SK-N-MC (cell line): ENCODE results near the gene DGLUCY.
"Not testable (repeated sequence)": the region's sequence is repeated elsewhere in the genome, so short reads cannot be mapped to it uniquely, and the experiment has no call there.

Source experiments
- DNase-seq: peaks from one replicate; pipeline ENCODE4 v3.0.0-alpha.2; 2011; ENCODE audit warnings: low read depth, low spot score
- H3K27ac ChIP-seq: fragments of 200-600 bp; sonication (generic); 2 replicates; pipeline ENCODE4 v1.5.1; 2016; ENCODE audit warnings: mixed run types
- H3K36me3 ChIP-seq: fragments of 200-600 bp; sonication (generic); 2 replicates; pipeline ENCODE4 v1.6.1; 2017; ENCODE audit warnings: antibody characterized with exemption, low read length, mixed read lengths; ENCODE audit not compliant: insufficient read depth
- H3K4me3 ChIP-seq: fragments of 200-600 bp; sonication (generic); 2 replicates; pipeline ENCODE4 v1.5.1; 2016
- H3K9ac ChIP-seq: fragments of 200-600 bp; sonication (generic); 2 replicates; pipeline ENCODE4 v1.8.0; 2017; ENCODE audit warnings: mixed run types, mixed read lengths; ENCODE audit not compliant: insufficient read length
- H3K9me3 ChIP-seq: fragments of 200-600 bp; sonication (generic); 2 replicates; pipeline ENCODE4 v1.6.1; 2017; ENCODE audit warnings: low read depth, mild to moderate bottlenecking, antibody characterized with exemption, low read length, moderate library complexity, mixed read lengths
- EZH2 ChIP-seq: fragments of 200-600 bp; sonication (generic); IDR thresholded peaks from one replicate; pipeline ENCODE4 v1.6.1; 2017; ENCODE audit warnings: antibody characterized with exemption
- FOXP2 ChIP-seq: optimal IDR thresholded peaks from 2 replicates; pipeline ENCODE3; 2011; ENCODE audit warnings: mild to moderate bottlenecking, moderate library complexity; ENCODE audit not compliant: insufficient read depth; ENCODE audit errors: extremely low read length, control extremely low read depth
- POLR2AphosphoS5 ChIP-seq: IDR thresholded peaks from 2 replicates; pipeline ENCODE4 v1.6.1; 2012; ENCODE audit warnings: mild to moderate bottlenecking, low read depth, low read length, borderline replicate concordance

The DGLUCY gene

GRCh38 chr14:91115986-91116770, 2.3 kb downstream of the DGLUCY start:
- H3K36me3 ChIP-seq: no peaks in the 10 kb centered on the region
- TF ChIP-seq EZH2: no peak
- TF ChIP-seq POLR2AphosphoS5: no peak
- TF ChIP-seq FOXP2: no peak
- H3K9ac ChIP-seq: no peak overlapping the region
- no peaks in the 10 kb centered on the region for H3K9me3 ChIP-seq
- DNase-seq: peak; percentile 97
- H3K4me3 ChIP-seq: peak overlapping the region; percentile 23; the same call in 1 of the 2 replicates
- H3K27ac ChIP-seq: peak overlapping the region; percentile 18; the same call in 1 of the 2 replicates

DNA sequence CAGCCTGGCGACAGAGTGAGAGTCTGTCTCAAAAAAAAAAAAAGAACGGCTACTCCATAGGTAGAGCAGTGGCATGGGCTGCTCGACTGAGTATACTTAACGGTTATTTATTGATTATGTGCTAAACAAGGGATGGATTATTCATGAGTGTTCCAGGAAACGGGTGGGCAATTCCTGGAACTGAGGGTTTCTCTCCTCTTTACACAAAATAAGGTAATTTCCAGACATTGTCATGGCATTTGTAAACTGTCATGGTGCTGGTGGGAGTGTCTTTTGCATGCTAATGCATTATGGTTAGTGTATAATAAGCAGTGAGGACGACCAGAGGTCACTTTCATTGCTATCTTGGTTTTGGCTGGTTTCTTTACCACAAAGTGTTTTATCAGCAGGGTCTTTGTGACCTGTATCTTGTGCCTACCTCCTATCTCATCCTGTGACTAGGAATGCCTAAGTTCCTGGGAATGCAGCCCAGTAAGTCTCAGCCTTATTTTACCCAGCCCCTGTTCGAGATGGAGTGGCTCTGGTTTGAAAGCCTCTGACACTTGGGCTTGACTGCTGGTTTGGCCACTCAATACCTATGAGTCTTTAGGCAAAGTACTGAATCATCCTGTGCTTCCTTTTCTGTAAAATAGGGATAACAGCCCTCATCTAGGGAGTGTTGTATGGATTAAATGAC, 3.2 kb downstream of the DGLUCY start:
- no peak overlapping the region for H3K4me3 ChIP-seq

DNA sequence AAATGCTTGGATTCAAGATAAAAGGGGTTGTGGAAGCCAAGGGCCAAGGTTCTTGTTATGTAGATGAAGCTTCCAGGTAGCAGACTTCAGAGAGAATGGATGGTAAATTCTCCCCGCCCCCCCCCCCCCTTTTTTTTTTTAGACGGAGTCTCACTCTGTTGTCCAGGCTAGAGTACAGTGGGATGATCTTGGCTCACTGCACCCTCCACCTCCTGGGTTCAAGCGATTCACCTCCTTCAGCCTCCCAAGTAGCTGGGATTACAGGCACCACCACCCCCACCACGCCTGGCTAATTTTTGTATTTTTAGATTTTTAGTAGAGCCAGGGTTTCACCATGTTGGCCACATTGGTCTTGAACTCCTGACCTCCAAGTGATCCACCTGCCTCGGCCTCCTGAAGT, 4.1 kb downstream of the DGLUCY start:
- TF ChIP-seq FOXP2 (no peak), POLR2AphosphoS5 (no peak), EZH2 (no peak)
- H3K4me3 ChIP-seq: no peak overlapping the region
- H3K27ac ChIP-seq: no peak overlapping the region

More for the DNA sequence above, 3.2 kb downstream of the DGLUCY start:
- no peak for DNase-seq
- Histone ChIP-seq H3K36me3 (no peaks in the 10 kb centered on the region), H3K9me3 (no peaks in the 10 kb centered on the region), H3K27ac (no peak overlapping the region), H3K9ac (no peak overlapping the region)
- no peak for TF ChIP-seq FOXP2
- no peak for TF ChIP-seq EZH2
- TF ChIP-seq POLR2AphosphoS5: no peak

DNA sequence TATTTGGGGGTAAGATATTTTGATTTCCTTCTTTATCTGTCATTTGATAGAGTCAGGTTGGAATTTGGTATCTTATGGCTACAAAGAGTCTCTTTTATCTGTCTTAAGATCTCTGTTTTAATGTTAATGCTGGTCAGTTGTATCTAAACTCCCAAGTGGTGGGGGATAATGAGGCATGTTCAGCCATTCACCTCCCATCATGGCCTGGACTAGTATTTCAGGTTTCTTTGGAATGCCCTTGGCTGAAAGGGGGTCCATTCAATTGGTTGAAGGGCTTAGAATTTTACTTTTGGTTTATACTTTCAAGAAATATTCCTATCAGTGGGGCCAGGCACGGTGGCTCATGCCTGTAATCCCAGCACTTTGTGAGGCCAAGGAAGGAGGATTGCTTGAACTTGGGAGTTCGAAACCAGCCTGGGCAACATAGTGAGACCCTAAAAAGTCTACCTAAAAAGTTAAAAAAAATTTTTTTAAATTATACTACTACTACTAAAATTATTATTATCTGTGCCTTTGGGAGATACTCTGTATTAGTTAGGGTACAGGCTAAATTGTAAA, 4.7 kb downstream of the DGLUCY start:
- no peak for TF ChIP-seq FOXP2
- no peak for TF ChIP-seq EZH2
- no peak for TF ChIP-seq POLR2AphosphoS5
- Histone ChIP-seq H3K9me3 (no peaks in the 10 kb centered on the region), H3K36me3 (no peaks in the 10 kb centered on the region), H3K4me3 (no peak overlapping the region), H3K27ac (no peak overlapping the region), H3K9ac (no peak overlapping the region)
- DNase-seq: no peak

More for the DNA sequence above, 4.1 kb downstream of the DGLUCY start:
- DNase-seq: no peak
- no peaks in the 10 kb centered on the region for H3K36me3 ChIP-seq
- no peak overlapping the region for H3K9ac ChIP-seq
- H3K9me3 ChIP-seq: no peaks in the 10 kb centered on the region

- Histone ChIP-seq H3K9ac (no peak overlapping the region), H3K4me3 (no peak overlapping the region), H3K27ac (no peak overlapping the region), H3K9me3 (no peaks in the 10 kb centered on the region), H3K36me3 (no peaks in the 10 kb centered on the region)
- TF ChIP-seq POLR2AphosphoS5 (no peak), EZH2 (no peak), FOXP2 (no peak)
- no peak for DNase-seq
Observed at GRCh38 chr14:91119556-91120311, 5.9 kb downstream of the DGLUCY start.

DNA sequence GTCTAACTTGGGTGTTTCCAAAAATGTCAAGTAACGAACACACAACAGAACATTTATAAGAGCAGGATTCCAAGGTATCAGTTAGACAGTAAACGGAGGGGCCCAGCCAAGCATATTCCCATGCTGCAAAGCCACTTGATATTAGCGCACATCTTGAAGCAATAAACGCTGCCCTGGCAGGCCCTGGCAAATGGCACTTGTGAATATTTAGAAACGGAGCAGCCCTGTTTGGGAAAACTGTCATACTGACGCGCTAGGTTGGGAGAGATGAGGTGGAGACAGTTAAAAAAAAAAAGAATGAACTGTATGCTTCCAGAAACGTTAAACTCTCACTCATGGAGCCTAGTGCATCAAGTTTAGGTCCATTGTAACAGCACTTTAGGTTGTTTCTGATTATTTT, 9.3 kb downstream of the DGLUCY start:
- Histone ChIP-seq H3K9ac (no peak overlapping the region), H3K36me3 (no peaks in the 10 kb centered on the region), H3K27ac (no peak overlapping the region), H3K4me3 (no peak overlapping the region), H3K9me3 (no peaks in the 10 kb centered on the region)
- DNase-seq: no peak
- TF ChIP-seq EZH2 (no peak), FOXP2 (no peak), POLR2AphosphoS5 (no peak)

- not testable (repeated sequence) for H3K4me3 ChIP-seq, H3K36me3 ChIP-seq, H3K9ac ChIP-seq, DNase-seq, H3K9me3 ChIP-seq, H3K27ac ChIP-seq
Observed at GRCh38 chr14:91124406-91125270, 10.8 kb downstream of the DGLUCY start.
